Left forelimb (tissue), 1 donor: ENCODE data around the gene PHACTR1.

Experiments used
- DNase-seq: peaks from one replicate; pipeline ENCODE4 v3.0.0-alpha.2; 2018; ENCODE audit warnings: low spot score

PHACTR1 gene

DNA sequence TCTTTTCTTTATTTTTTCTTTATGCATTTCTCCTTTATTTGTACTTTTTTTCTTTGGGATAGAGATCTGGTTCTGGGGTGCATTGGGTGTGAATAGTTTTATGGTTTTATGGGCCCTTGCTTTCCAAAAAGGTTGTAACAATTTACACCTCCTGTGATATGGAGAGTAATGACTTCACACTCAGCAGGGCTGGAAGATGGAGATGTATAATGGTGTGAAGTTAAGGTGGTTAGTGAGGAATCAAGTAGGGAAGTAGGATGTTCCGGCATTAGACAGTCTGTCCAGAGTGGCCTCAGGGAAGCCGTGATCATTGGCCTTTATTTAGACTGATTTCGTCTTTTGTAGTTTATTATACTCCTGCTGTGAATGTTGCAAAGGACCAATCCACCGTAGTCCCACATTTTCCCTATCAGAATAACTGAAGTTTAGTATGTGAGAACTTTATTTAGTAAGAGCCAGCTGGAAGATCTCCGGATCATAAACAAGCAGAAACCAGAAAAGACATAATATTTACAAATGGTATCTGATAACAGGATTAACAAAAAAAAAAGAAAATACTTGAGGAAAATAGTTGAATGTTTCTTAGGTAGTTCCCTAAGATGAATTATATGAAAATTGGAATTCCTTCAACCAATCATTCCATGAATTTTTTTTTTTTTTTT is 356.2 kb downstream of the PHACTR1 start:
- DNase-seq: no peak

DNA sequence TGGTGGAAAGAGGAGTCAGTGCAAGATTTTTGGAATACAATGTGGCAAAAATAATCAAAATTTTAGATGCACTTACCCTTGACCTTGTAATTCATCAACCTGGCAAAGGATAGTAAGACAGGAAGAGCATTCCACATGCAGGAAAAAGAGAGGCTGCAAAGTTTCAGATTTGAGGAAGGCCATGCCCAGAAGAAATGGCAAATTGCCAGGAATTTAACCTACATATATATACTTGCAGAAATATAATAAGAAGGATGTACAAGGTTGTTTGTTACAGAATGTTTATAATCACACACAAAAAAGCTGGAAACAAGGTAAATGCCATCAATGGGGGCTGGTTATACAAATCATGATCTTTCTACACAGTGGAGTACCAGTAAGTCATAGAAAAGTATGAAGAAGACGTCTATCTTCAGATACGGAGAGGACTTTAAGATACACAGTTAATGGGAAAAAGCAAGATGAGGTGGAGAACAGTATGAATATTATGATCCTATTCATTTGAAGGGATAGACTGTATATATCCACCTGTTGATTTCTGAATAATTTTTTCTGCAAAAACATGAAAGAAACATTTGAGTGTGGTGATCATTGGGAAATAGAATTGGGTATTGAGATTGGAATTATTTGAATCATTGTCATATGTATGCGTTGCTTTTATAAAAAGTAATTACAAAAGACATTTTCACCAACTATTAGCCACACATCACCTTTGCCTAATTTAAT is 358.0 kb downstream of the PHACTR1 start:
- no peak for DNase-seq

DNA sequence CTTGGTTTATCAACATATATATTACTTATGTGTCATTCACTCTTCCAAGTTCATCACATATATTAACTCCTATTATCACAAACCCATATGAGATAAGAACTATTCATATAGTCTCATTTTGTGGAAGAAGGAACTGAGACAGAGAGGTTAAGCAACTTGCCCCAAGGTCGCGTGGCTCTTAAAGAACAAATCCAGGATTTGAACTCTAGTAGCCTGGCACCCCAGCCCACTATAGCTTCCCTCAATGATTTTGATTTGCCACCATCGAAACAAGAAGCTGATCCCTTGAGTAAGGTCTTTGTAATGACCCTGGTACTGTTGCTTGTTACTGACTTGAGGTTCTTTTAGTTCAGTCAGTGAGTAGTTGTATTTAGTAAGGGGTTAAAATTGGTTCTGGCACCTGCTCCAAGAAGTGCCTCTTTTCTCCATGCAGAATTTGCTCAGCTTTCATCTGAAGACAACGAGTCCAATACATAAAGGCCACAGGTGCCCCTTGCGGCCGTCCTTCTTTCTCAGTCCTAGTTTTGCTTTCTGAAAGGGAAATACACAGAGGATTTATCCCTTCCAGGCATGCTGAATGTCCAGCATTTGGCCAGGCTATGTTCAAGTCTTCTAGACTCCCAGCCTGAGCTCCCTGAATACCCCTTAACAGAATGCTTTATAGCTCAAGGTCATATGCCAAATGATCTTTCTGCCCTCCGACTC is 358.7 kb downstream of the PHACTR1 start:
- DNase-seq: no peak

DNA sequence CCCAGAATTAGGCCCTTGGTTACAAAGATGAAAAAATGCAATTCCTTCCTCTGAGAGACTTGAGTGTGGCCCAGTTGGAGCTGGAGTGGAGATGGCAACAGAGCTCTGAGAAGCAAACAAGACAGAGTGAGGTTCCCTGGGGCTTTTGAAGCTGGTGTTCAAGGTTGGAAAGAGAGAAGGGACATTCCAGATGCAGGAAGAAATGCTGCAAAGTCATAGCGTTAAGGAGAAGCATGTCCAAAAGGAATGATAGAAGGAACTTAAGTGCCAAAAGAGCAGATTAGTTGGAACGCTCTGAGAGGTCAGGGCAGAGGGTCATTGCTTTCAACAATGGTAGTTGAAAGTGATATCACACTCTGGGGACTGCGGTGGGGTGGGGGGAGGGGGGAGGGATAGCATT is 360.0 kb downstream of the PHACTR1 start:
- DNase-seq: no peak

DNA sequence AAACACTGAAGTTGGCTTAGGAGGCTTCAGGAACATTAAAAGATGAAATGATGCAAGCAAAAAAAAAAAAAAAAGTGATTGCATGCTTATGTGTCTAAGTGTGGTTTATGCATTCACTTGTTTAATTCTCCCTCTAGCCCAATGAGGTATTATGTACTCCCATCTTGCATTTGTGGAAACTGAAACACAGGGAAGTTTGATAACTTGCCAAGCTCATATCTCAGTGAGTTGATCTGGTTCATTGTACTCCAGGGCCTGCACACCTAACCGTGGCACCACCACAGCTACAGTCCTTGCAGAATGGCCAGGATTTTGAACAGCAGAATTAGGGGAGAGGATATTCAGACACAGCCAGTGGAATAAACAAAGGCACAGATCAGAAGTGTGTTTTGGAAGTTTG is 360.6 kb downstream of the PHACTR1 start:
- DNase-seq: no peak

DNA sequence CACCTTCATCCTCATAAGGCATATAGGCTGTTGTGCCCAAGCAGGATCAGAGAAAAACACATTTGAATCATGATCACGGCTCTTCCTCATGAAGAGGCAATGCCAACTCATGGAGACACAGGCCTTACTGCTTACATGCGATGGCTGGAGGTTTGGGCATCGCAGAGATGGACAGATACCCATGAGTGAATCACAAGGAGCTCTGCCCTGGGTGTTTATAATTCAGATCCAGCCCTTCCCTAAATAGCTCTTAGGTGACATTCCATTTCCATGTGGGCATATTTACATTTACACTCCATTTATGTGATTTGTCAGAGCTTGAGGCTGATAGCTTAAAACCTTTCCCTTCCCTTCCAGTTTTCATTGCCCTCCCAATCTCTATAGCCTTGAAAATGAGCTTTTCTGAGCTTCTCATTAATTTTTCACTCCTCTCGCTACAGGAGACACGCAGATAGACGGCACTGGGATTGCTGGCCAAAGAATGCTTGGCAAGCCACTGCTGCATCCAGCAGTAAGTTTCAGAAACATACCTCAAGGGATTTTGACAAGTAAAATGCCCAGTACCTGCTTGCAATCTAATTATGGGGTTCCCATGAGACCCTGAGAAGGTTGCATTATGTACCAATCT is 362.6 kb downstream of the PHACTR1 start:
- no peak for DNase-seq

DNA sequence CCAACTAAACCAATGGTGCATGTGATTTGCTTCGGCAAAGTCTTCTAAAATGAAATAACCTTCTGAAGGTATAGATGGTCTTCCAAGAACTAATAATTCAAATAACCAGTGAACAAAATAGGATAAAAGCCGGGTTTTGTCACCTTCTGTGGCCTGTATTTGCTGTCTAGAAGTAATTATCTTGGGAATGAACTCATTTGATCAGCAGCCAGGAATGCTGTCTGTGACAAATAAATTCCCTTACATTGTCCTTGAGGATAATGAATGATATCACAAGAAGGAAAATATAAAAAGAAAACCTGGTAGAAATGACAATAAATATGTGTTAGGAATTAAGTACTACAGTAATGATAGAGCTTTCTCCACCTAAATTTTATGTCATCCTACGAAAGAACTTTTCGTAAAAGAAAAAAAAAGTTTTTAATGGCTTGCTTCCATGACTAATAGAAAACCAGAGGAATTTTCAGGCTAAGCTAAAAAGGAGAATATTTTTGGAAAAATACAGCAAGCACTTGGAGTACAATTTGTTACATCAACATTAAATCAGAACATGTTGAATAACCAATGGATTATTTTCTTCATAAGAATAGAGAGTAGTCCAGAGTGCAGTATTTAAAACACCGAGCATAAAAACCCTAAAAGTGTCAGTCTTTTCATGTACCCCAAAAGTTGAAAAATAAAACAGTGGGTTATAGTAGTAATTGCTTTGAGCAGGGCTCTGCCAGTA is 364.1 kb downstream of the PHACTR1 start:
- DNase-seq: no peak

DNA sequence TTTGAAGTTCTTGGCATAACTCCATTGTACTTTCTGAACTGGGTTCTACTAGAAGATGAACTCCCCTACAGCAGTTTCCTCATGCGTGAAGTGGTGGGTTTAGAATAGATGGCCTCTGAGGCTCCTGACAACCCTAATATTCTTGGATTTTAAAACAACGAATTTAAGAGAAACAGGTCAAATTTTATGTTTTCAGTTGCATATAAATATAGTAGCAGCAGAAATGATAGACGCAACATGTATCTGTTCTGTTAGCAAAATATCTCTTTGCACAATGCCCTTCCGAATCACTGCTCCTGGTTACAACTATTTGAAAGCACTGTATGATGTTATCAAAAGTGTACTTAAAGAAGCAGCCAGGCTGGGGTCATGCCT is 364.6 kb downstream of the PHACTR1 start:
- no peak for DNase-seq

DNA sequence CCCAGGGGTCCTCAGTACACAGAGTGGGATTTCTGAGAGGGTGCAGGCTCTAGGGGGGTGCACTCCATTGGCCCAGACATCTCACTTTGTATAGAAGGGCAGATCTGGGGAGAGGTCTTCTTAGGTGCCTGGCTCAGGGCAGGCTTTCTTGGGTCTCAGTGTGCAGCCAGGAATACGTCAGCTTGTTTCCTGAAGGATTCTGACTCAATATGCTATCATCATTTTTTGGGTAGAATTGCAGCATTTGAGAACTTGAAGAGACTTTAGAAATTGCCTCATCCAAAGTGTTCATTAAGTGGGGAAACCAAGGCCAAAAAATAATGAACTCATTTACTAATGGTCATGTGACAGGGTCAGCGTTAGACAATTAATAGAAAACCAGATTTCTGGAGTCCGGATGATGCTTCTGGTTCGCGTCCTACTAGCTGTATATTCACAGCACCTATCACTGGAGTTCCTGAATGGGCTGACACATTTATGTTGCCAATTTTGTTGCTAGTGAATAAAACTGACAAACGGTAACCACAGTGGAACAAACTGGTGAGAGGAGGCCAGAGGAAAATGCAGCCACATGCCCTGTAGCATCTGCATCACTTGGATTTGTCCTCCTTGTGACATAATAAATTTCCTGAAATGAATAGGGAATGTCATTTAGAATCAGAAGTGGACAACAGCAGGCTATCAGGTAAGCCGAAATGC is 372.9 kb downstream of the PHACTR1 start:
- no peak for DNase-seq

DNA sequence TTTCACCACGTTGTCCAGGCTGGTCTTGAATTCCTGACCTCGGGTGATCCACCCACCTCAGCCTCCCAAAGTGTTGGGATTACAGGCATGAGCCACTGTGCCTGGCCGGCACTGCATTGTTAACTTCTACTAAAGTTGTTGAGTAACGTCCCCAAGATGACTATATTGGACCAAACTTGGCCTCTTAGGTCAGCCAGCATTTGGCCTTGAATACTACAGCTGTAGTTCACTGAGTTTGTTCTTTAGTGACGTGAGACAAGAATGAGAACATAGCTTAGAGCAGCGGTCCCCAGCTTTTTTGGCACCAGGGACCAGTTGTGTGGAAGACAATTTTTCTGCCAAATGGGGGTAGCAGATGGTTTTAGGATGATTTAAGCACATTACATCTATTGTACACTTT is 374.6 kb downstream of the PHACTR1 start:
- no peak for DNase-seq

DNA sequence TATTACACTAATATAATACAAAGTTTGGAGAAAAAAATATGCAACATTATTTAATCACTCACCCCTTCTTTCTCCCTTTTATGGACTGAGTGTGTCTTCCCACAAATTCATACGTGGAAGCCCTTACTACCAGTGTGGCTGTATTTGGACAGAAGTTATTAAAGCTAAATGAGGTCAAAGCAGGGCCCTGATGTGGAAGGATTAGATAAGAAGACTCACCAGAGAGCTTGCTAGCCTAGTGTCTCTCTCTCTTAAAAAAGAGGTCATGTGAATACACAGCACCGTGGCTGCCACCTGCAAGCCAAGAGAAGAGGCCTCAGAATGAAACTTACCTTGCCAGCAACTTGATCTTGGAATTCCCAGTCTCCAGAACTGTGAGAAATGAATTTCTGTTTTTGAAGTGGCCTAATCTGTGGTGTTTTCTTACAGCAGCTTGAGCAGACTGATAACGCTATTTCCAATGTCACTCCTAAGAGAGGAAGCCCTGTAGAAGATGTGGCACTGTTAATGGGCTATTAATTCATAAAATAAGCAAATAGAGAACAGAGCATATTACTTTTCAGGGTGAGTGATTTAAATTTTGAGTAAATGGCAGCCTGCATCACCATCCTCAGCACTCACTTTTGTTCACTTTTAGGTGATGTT is 378.3 kb downstream of the PHACTR1 start:
- no peak for DNase-seq

DNA sequence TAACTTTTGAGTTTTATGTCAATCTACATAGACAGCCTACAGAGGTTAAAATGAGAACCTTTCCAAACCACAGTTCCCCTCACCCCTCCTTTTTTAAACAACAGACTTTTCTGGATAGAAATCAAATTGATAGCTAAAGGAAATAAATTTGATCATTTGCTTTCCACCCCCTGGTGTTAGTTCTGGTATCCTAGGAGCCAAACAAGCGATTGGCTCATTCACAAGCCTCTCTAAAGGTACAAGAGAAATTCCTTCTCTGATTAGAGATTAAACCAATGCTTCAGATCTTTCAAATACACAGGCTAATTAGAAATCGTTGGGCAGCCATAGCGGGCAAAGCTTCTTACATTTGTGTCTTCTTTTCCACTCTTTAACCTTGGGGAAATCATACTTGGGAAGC is 379.5 kb downstream of the PHACTR1 start:
- no peak for DNase-seq

DNA sequence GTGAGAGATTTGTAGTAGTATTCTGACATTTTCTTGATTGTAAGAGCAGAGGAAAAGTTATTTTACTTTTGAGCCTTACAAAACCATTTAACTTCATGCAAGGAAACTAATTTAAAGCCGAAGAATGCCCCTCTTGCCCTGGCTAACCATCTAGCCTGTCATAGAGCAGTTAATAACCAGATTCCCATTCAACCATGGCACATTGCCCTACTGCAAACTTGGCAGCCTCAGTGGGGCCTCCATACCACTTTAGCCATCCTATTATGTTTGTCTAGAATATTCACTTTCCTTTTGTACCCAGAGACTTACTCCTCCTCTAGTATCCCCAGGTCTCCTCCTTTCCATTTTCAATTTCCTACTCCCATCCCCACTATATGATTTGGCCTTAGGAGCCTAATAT is 380.9 kb downstream of the PHACTR1 start:
- no peak for DNase-seq

DNA sequence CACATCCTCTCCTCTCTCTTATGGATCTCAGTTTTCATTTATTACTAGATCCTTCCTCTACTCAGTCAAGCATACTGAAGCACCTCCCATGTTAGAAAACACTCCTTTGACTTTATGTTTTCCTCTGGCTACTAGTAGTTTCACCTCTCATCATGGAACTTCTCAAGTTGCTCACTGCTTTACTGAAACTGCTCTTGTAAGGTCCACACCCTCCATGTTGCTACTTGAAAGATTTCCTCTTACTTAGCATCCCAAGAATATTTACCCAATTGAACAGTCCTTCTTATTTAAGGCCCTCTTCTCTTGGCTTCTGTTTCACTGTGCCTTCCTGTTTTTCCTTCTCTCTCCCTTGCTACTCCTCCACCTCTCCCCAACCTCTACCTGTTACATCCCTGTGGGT is 381.4 kb downstream of the PHACTR1 start:
- no peak for DNase-seq

DNA sequence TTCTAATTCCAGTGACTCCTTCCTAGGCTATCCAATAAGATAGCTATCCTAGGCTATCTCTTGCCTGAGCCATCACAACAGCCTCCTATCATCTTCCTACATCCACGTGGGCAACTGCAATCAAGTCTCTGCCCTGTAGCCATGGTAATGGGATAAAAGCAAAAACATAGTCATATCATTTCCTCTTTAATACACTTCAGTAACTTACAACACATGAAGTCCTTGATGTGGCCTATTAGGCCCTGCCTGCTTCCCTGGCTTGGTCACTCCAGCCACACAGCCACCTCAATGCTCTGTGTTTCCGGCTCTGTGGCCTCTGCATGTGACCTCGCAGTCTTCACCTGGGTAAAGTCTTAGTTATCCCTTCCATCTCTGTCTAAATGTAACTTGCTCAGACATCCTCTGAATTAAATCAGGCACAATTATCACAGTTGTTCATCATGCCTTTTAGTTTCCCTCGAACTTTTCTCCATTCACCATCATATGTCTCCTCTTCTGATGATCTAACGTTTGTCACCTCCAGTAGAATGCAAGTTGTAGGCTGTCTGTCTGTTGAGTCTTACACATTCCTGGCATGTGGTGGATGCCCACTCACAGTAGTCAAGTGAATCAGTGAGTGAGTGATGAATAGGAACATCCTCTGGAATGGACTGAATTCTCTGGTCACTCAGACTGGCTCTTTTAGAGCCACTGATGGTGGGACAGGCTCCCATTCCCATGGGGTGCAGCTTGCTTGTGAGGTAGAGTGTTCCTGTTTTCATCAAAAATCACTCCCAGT is 382.4 kb downstream of the PHACTR1 start:
- DNase-seq: no peak

DNA sequence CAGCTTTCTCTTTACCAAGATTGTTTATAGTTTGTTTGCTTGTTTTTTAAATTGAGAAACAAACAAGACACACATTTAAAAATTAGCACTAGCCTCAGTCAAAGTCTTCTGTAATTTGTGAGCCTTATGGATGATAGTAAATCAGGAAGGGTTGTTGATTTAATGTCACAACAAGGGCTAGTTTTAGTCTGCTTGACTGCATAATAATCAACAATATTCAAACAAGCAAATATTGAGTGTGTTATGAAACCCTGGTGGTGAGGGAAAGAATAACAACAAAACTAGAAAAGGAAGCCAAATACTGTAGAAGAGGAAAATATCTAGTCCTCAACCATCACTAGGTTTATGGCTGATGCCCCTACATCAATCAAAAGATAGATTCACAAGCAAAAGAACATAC is 383.2 kb downstream of the PHACTR1 start:
- no peak for DNase-seq

DNA sequence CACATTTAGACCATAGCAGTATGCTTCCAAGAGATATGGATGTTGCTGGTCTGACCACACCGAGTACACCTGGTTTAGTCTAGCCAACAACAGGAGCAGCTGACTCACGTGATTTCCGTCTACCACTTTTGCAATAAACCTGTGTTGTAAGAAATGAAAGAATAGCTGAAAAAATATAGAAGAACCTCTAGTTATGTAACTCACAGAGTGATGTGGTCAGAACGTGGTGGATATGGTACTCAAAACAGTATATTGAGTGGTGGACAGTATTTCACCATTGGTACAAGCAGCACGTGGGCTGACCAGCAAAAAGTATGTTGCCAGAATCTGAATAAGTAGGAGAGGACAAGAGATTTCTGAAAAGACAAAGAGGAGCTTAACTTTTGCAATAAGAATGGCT is 384.8 kb downstream of the PHACTR1 start:
- DNase-seq: no peak

DNA sequence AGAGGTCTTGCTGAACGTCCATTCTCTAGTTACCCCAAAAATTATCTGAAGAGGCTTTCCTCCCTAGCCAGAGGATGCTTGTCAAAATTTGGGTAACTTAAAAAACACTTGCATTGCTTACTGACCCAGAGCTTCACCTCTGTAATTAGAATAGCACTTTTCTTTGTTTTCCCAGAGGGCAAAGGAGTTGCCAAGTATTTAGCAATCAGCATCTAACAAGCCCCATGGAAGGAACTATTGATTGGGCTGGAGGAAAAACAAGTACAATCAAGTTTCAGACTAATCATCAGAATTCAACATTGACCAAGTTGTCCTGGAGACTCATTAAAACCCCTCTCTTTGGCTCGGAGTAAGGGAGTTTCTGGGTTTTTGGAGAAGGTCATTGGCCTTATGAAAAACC is 385.4 kb downstream of the PHACTR1 start:
- no peak for DNase-seq

DNA sequence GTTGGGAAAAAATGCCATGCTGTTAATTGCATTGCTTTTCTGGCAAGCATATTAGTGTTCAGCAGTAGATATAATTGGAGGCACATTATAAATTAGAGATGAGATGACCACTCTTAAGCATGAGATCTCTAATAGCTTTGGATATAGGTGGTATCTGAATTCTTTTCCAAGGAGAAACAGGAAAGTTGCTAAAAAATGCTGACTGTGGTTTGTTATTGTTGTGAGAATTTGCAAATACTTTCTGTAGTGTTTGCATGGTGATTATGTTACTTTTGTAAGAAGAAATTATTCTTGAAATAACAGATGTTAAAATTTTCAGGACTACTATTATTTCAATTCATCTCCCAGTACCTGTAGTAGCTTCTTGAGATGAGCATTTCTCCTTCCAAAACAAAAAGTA is 386.6 kb downstream of the PHACTR1 start:
- DNase-seq: no peak

DNA sequence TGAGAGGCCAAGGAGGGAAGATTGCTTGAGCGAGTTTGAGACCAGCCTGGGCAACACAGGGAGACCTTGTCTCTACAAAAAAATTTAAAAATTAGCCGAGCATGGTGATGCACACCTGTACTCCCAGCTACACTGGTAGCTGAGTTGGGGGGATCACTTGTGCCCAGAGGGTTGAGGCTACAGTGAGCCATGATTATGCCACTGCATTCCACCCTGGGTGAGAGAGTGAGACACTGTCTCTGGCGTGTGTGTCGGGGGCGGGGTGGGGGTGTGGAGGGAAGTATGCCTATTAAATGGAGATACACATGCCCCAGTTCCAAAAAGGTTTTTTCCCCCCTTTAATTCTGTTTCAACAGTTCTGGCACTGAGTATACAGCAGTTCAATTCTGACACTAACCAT is 388.6 kb downstream of the PHACTR1 start:
- no peak for DNase-seq
